ENCODE data around the gene ANKS1B.

Gene ANKS1B

GRCh38 chr12:98719515-98720504 lies 1264.9 kb downstream of the ANKS1B start:
- no peaks in the 10 kb centered on the region for H3K79me2 ChIP-seq (ENCODE audit: insufficient read depth, low read length)
- no peaks in the 10 kb centered on the region for H3K4me1 ChIP-seq (ENCODE audit: insufficient read depth, low read length, poor library complexity, severe bottlenecking)
- no peak overlapping the region for H3K9ac ChIP-seq (ENCODE audit: low read depth, low read length, poor library complexity, severe bottlenecking)
- no peaks in the 10 kb centered on the region for H3K9me2 ChIP-seq (replicated peaks; ENCODE audit: low read depth, low read length)
- H3K9me3 ChIP-seq (ENCODE audit: insufficient read depth, low read depth, low read length): no peaks in the 10 kb centered on the region
- no peaks in the 10 kb centered on the region for H3K27me3 ChIP-seq (ENCODE audit: insufficient read depth, low read length, poor library complexity, severe bottlenecking)
- H2AFZ ChIP-seq (ENCODE audit: low read length): no peak overlapping the region
- peaks cover 14% of the 10 kb centered on the region; the same call in 1 of the 2 replicates for H3K36me3 ChIP-seq (ENCODE audit: insufficient read depth, low read length)
- H3K4me3 ChIP-seq (ENCODE audit: low read length, poor library complexity, severe bottlenecking): no peak overlapping the region
- H3F3A ChIP-seq (ENCODE audit: low read depth): no peaks in the 10 kb centered on the region
- TF ChIP-seq EZH2phosphoT487 (IDR thresholded peaks at IDR 0.05; ENCODE audit: borderline replicate concordance): no peak
- no peak for TF ChIP-seq CTCF (conservative IDR thresholded peaks at IDR 0.05; ENCODE audit: low read length)
- no peaks in the 10 kb centered on the region for H4K20me1 ChIP-seq (ENCODE audit: insufficient read depth, low read length, poor library complexity, severe bottlenecking)
- H3K4me2 ChIP-seq (ENCODE audit: low read depth, low read length, poor library complexity, severe bottlenecking): no peak overlapping the region

GRCh38 chr12:98714426-98714825 lies 1270.3 kb downstream of the ANKS1B start:
- Histone ChIP-seq H3F3A (ENCODE audit: low read depth) (no peaks in the 10 kb centered on the region), H3K27me3 (ENCODE audit: insufficient read depth, low read length, poor library complexity, severe bottlenecking) (no peaks in the 10 kb centered on the region), H2AFZ (ENCODE audit: low read length) (no peak overlapping the region), H3K9ac (ENCODE audit: low read depth, low read length, poor library complexity, severe bottlenecking) (no peak overlapping the region), H3K36me3 (ENCODE audit: insufficient read depth, low read length) (peaks cover 9% of the 10 kb centered on the region; the same call in 1 of the 2 replicates), H4K20me1 (ENCODE audit: insufficient read depth, low read length, poor library complexity, severe bottlenecking) (no peaks in the 10 kb centered on the region), H3K4me3 (ENCODE audit: low read length, poor library complexity, severe bottlenecking) (no peak overlapping the region), H3K4me1 (ENCODE audit: insufficient read depth, low read length, poor library complexity, severe bottlenecking) (no peaks in the 10 kb centered on the region), H3K79me2 (ENCODE audit: insufficient read depth, low read length) (no peaks in the 10 kb centered on the region), H3K9me3 (ENCODE audit: insufficient read depth, low read depth, low read length) (no peaks in the 10 kb centered on the region), H3K4me2 (ENCODE audit: low read depth, low read length, poor library complexity, severe bottlenecking) (no peak overlapping the region), H3K9me2 (replicated peaks; ENCODE audit: low read depth, low read length) (no peaks in the 10 kb centered on the region)
- TF ChIP-seq EZH2phosphoT487 (IDR thresholded peaks at IDR 0.05; ENCODE audit: borderline replicate concordance) (no peak), CTCF (conservative IDR thresholded peaks at IDR 0.05; ENCODE audit: low read length) (no peak)

- no peak overlapping the region for H3K4me2 ChIP-seq (ENCODE audit: low read depth, low read length, poor library complexity, severe bottlenecking)
- peaks cover 23% of the 10 kb centered on the region; the same call in 1 of the 2 replicates for H3K36me3 ChIP-seq (ENCODE audit: insufficient read depth, low read length)
- H3K9me3 ChIP-seq (ENCODE audit: insufficient read depth, low read depth, low read length): no peaks in the 10 kb centered on the region
- H3K9me2 ChIP-seq (replicated peaks; ENCODE audit: low read depth, low read length): no peaks in the 10 kb centered on the region
- no peaks in the 10 kb centered on the region for H3K27me3 ChIP-seq (ENCODE audit: insufficient read depth, low read length, poor library complexity, severe bottlenecking)
- no peak overlapping the region for H3K9ac ChIP-seq (ENCODE audit: low read depth, low read length, poor library complexity, severe bottlenecking)
- H3K4me3 ChIP-seq (ENCODE audit: low read length, poor library complexity, severe bottlenecking): no peak overlapping the region
- no peaks in the 10 kb centered on the region for H4K20me1 ChIP-seq (ENCODE audit: insufficient read depth, low read length, poor library complexity, severe bottlenecking)
- H3K4me1 ChIP-seq (ENCODE audit: insufficient read depth, low read length, poor library complexity, severe bottlenecking): no peaks in the 10 kb centered on the region
- no peaks in the 10 kb centered on the region for H3F3A ChIP-seq (ENCODE audit: low read depth)
- no peak for TF ChIP-seq CTCF (conservative IDR thresholded peaks at IDR 0.05; ENCODE audit: low read length)
- no peak for TF ChIP-seq EZH2phosphoT487 (IDR thresholded peaks at IDR 0.05; ENCODE audit: borderline replicate concordance)
- no peak overlapping the region for H2AFZ ChIP-seq (ENCODE audit: low read length)
- no peaks in the 10 kb centered on the region for H3K79me2 ChIP-seq (ENCODE audit: insufficient read depth, low read length)
Measured at GRCh38 chr12:98709022-98709421, 1275.7 kb downstream of the ANKS1B start.
